HepG2 (cell line): ENCODE data around the gene WDR37.

ENCODE experiments used
- CENPX ChIP-seq: sonication (generic); formaldehyde crosslinking; IDR thresholded peaks from 2 replicates; pipeline ENCODE4 v1.9.0; 2021; ENCODE audit warnings: mild to moderate bottlenecking, missing genetic modification reagents, moderate library complexity
- CREB1 ChIP-seq, 2 experiments: fragments of 450-650 bp in 1 of 2; IDR thresholded peaks; 2 replicates each; pipeline ENCODE4 v1.6.1; 2016 to 2017; ENCODE audit warnings: control low read depth in 1 of 2, mild to moderate bottlenecking in 1 of 2, missing compliant biosample characterization in 1 of 2, missing genetic modification characterization in 1 of 2
- CTCF ChIP-seq: sonication (generic); formaldehyde crosslinking; IDR thresholded peaks from 2 replicates; pipeline ENCODE4 v1.5.0; 2020; ENCODE audit warnings: mild to moderate bottlenecking, missing genetic modification reagents, moderate library complexity
- MAFG ChIP-seq: sonication (generic); formaldehyde crosslinking; IDR thresholded peaks from 2 replicates; pipeline ENCODE4 v1.5.1; 2020; ENCODE audit warnings: mild to moderate bottlenecking, missing genetic modification reagents
- POLR2A ChIP-seq, 2 experiments: IDR thresholded peaks; 2 replicates each; pipeline ENCODE4 v1.6.1; 2011; ENCODE audit warnings: low read depth in 2 of 2, low read length in 2 of 2, mild to moderate bottlenecking in 1 of 2, moderate library complexity in 1 of 2; ENCODE audit not compliant: insufficient read depth in 1 of 2
- SP140L ChIP-seq: sonication (generic); formaldehyde crosslinking; IDR thresholded peaks from 2 replicates; pipeline ENCODE4 v1.4.0; 2020; ENCODE audit warnings: missing genetic modification reagents, borderline replicate concordance

GRCh38 chr10:1050554-1050953 lies 5.6 kb upstream of the WDR37 start:
- TF ChIP-seq CREB1 (IDR thresholded peaks at IDR 0.05): no peak
- TF ChIP-seq CREB1 (CRISPR knock-in tag; IDR thresholded peaks at IDR 0.05): no peak
- peak in 1 of 2 experiments; percentile 35; a peak in 1 of 4 replicates for TF ChIP-seq POLR2A (IDR thresholded peaks at IDR 0.05; ENCODE audit: insufficient read depth in 1 of 2, low read depth in 2 of 2, low read length in 2 of 2)
- TF ChIP-seq CTCF (CRISPR knock-in tag): no peak
- no peak for TF ChIP-seq MAFG (CRISPR knock-in tag)
- TF ChIP-seq CENPX (CRISPR knock-in tag): no peak
- no peak for TF ChIP-seq SP140L (CRISPR knock-in tag)
